A549 (cell line): Measurements from ENCODE around the gene IQCB1. TPM values are rescaled to one million over a fixed set of nuclear protein-coding genes. Genes with fewer than 3 reads are reported as not detected.

ENCODE experiments used
- ATAC-seq, 2 experiments: fragments of 200-7000 bp in 1 of 2; fragments of >200 bp in 1 of 2; cut with Nextera tagmentation in 1 of 2; cut with Tn5 transposase in 1 of 2; 3 replicates each; pipeline versions ENCODE4 v1.8.0 to v1.9.1; 2018 to 2020; ENCODE audit warnings: mild to moderate bottlenecking in 1 of 2, moderate library complexity in 1 of 2
- CTCF ChIA-PET: fragments of 300-600 bp; sonication (Branson Sonifier 250); formaldehyde crosslinking; extraction: SDS; loops from one replicate; lab custom pipeline; 2021; ENCODE audit warnings: antibody characterized with exemption, inconsistent platforms; lab: Yijun Ruan, JAX
- POLR2A ChIA-PET: fragments of 350-600 bp; formaldehyde crosslinking; extraction: SDS; loops from one replicate; lab custom pipeline; 2021; ENCODE audit warnings: antibody characterized with exemption, inconsistent platforms; lab: Yijun Ruan, JAX
- DNase-seq, 2 experiments: peaks; one replicate each; pipeline versions ENCODE4 v3.0.0 to v3.0.0-alpha.2; 2011 to 2016; ENCODE audit warnings: low read depth in 1 of 2, low spot score in 1 of 2
- FAIRE-seq: peaks from 2 replicates; lab custom pipeline; 2011; peaks lifted over from hg19 to GRCh38; lab: Jason Lieb, UNC
- H3K27ac ChIP-seq, 2 experiments: fragments of >200 bp; sonication (Bioruptor Twin); formaldehyde crosslinking; 3 replicates each; pipeline ENCODE4 v1.5.1; 2016 to 2017
- H3K4me1 ChIP-seq: fragments of >200 bp; sonication (Bioruptor Twin); formaldehyde crosslinking; 3 replicates; pipeline ENCODE4 v1.6.1; 2016
- H3K4me2 ChIP-seq: fragments of >200 bp; sonication (Bioruptor Twin); formaldehyde crosslinking; 3 replicates; pipeline ENCODE4 v1.6.1; 2016
- H3K4me3 ChIP-seq: fragments of >200 bp; sonication (Bioruptor Twin); formaldehyde crosslinking; 3 replicates; pipeline ENCODE4 v1.5.1; 2016
- H3K9me3 ChIP-seq: fragments of >200 bp; sonication (Bioruptor Twin); formaldehyde crosslinking; 3 replicates; pipeline ENCODE4 v1.6.1; 2016
- CBX8 ChIP-seq: fragments of 200-600 bp; sonication (generic); IDR thresholded peaks from 2 replicates; pipeline ENCODE4 v1.6.1; 2016
- CHD2 ChIP-seq: fragments of 150-350 bp; IDR thresholded peaks from 2 replicates; pipeline ENCODE4 v1.6.1; 2014; ENCODE audit warnings: low read length; ENCODE audit not compliant: partially characterized antibody
- EHF ChIP-seq: fragments of 250-450 bp; sonication (Bioruptor Pico); IDR thresholded peaks from 2 replicates; pipeline ENCODE4 v1.5.0; 2020; ENCODE audit warnings: mild to moderate bottlenecking
- EHMT2 ChIP-seq: fragments of 200-600 bp; sonication (generic); IDR thresholded peaks from 2 replicates; pipeline ENCODE4 v1.6.1; 2016; ENCODE audit warnings: antibody characterized with exemption, low read depth, mild to moderate bottlenecking, moderate library complexity
- EP300 ChIP-seq, 2 experiments: fragments of >200 bp; sonication (Bioruptor Twin); formaldehyde crosslinking; IDR thresholded peaks; 2 replicates in 1 of 2; 3 replicates in 1 of 2; pipeline ENCODE4 v1.6.1; 2016 to 2017
- ESRRA ChIP-seq: fragments of 150-350 bp; IDR thresholded peaks from 2 replicates; pipeline ENCODE4 v1.6.1; 2014; ENCODE audit warnings: mild to moderate bottlenecking, low read length, borderline replicate concordance
- FOSB ChIP-seq: fragments of 250-450 bp; sonication (Bioruptor Pico); IDR thresholded peaks from 2 replicates; pipeline ENCODE4 v1.5.0; 2020; ENCODE audit warnings: mild to moderate bottlenecking, moderate library complexity
- GATA3 ChIP-seq: IDR thresholded peaks from 2 replicates; pipeline ENCODE4 v1.6.1; 2012; ENCODE audit warnings: borderline replicate concordance
- HEYL ChIP-seq: fragments of 250-450 bp; sonication (Bioruptor Pico); IDR thresholded peaks from 2 replicates; pipeline ENCODE4 v1.8.0; 2021; ENCODE audit warnings: mild to moderate bottlenecking, moderate library complexity
- HOXA7 ChIP-seq: fragments of 250-450 bp; sonication (Bioruptor Pico); IDR thresholded peaks from 2 replicates; pipeline ENCODE4 v1.5.0; 2020; ENCODE audit warnings: mild to moderate bottlenecking, moderate library complexity
- JUN ChIP-seq, 2 experiments: fragments of >200 bp; sonication (Bioruptor Twin); formaldehyde crosslinking; IDR thresholded peaks; 2 replicates in 1 of 2; 3 replicates in 1 of 2; pipeline ENCODE4 v1.6.1; 2016 to 2017
- KDM5A ChIP-seq: fragments of 200-600 bp; sonication (generic); IDR thresholded peaks from 2 replicates; pipeline ENCODE4 v1.6.1; 2016; ENCODE audit warnings: antibody characterized with exemption, mild to moderate bottlenecking
- MYC ChIP-seq: IDR thresholded peaks from 2 replicates; pipeline ENCODE4 v1.6.1; 2012; ENCODE audit warnings: mild to moderate bottlenecking, inconsistent platforms, low read length, improper control_type of control experiment, borderline replicate concordance
- NFE2L2 ChIP-seq: fragments of 150-350 bp; conservative IDR thresholded peaks from 2 replicates; pipeline ENCODE4 v1.6.1; 2014; ENCODE audit warnings: low read length
- NR3C1 ChIP-seq: fragments of >200 bp; sonication (Bioruptor Twin); formaldehyde crosslinking; IDR thresholded peaks from 3 replicates; pipeline ENCODE4 v1.6.1; 2017
- POLR2AphosphoS2 ChIP-seq: conservative IDR thresholded peaks from 2 replicates; pipeline ENCODE4 v1.6.1; 2012; ENCODE audit warnings: low read length, improper control_type of control experiment, inconsistent platforms
- RARB ChIP-seq: fragments of 250-450 bp; sonication (Bioruptor Pico); IDR thresholded peaks from 2 replicates; pipeline ENCODE4 v1.8.0; 2021; ENCODE audit warnings: mild to moderate bottlenecking, moderate library complexity
- RFX5 ChIP-seq: fragments of 450-650 bp; IDR thresholded peaks from 2 replicates; pipeline ENCODE4 v1.7.1; 2014; ENCODE audit warnings: antibody characterized with exemption, mild to moderate bottlenecking, moderate library complexity
- RNF2 ChIP-seq: fragments of 200-600 bp; sonication (generic); IDR thresholded peaks from 2 replicates; pipeline ENCODE4 v1.6.1; 2016; ENCODE audit warnings: low read depth, mild to moderate bottlenecking, antibody characterized with exemption, moderate library complexity, borderline replicate concordance
- SREBF2 ChIP-seq: fragments of 450-650 bp; IDR thresholded peaks from 2 replicates; pipeline ENCODE4 v1.6.1; 2014; ENCODE audit warnings: mild to moderate bottlenecking, moderate library complexity
- TP53 ChIP-seq: fragments of 250-450 bp; sonication (Bioruptor Pico); IDR thresholded peaks from 2 replicates; pipeline ENCODE4 v1.5.0; 2021; ENCODE audit warnings: mild to moderate bottlenecking, moderate library complexity
- ZFP36 ChIP-seq: fragments of 450-650 bp; IDR thresholded peaks from 2 replicates; pipeline ENCODE4 v1.6.1; 2014; ENCODE audit warnings: borderline replicate concordance; ENCODE audit not compliant: partially characterized antibody
- WGBS: methylation state at CpG from one replicate; pipeline ENCODE4 v1.1.6; 2017; ENCODE audit errors: missing lambda C conversion rate; 5-methylcytosine and 5-hydroxymethylcytosine counted together
- polyA plus RNA-seq, 4 experiments: library from polyadenylated mRNA; depleted of rRNA in 3 of 4; stranded (reverse); fragments of >200 nt; fragmentation: RNase III in 1 of 4; extraction: RNeasy Plus Mini Kit Qiagen cat#74134 plus additional on column Dnase treatment in 1 of 4; gene quantifications; 2 replicates in 3 of 4; 3 replicates in 1 of 4; pipeline ENCODE4 v1.2.3, GENCODE V29; 2011 to 2017
- TF ChIP-seq, protein P1 (sequence below): fragments of 450-650 bp; IDR thresholded peaks from 2 replicates; pipeline ENCODE4 v1.6.1; 2014; ENCODE audit warnings: antibody characterized with exemption
- TF ChIP-seq, protein P2 (sequence below): fragments of 250-450 bp; sonication (Bioruptor Pico); IDR thresholded peaks from 2 replicates; pipeline ENCODE4 v1.5.0; 2020; ENCODE audit warnings: low read depth, mild to moderate bottlenecking, moderate library complexity
- TF ChIP-seq, protein P3 (sequence below): IDR thresholded peaks from 2 replicates; pipeline ENCODE4 v1.6.1; 2012
- TF ChIP-seq, protein P4 (sequence below): fragments of >200 bp; sonication (Bioruptor Twin); formaldehyde crosslinking; IDR thresholded peaks from 3 replicates; pipeline ENCODE4 v1.6.1; 2016

Gene IQCB1
- polyA plus RNA-seq, 2 of the 4 experiments (the other 2 are of a cell fraction): 22.1 to 34.3 TPM

DNA sequence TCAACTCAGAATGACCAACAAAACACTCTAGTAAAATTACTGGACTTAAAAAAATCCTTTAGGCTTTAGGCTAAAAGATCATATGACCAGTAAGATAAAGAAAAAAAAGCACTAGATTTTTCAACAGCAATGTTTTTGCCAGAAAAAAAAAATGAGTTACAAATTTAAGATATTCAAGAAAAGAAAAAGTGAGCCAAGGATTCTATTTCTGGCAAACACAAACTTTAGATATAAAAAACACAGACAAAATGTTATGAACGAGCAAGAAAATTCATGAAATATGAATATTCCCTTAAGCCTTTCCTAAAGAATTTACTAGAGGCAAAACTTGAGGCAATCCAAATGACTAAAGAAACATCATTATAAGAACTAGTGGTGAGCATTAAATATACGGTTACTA, 94.0 kb downstream of the IQCB1 start:
- Histone ChIP-seq H3K4me1 (no peaks in the 10 kb centered on the region), H3K4me2 (no peak overlapping the region), H3K27ac (no peak overlapping the region), H3K4me3 (no peak overlapping the region), H3K9me3 (no peaks in the 10 kb centered on the region)
- CTCF ChIA-PET: no interaction called here
- FAIRE-seq (no peak), ATAC-seq (no peak), DNase-seq (no peak)
- TF ChIP-seq HOXA7 (CRISPR knock-in tag): no peak
- no peak for TF ChIP-seq RFX5
- no peak for TF ChIP-seq SREBF2
- TF ChIP-seq, protein P1, sequence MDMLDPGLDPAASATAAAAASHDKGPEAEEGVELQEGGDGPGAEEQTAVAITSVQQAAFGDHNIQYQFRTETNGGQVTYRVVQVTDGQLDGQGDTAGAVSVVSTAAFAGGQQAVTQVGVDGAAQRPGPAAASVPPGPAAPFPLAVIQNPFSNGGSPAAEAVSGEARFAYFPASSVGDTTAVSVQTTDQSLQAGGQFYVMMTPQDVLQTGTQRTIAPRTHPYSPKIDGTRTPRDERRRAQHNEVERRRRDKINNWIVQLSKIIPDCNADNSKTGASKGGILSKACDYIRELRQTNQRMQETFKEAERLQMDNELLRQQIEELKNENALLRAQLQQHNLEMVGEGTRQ: no peak
- no peak for TF ChIP-seq RARB (CRISPR knock-in tag)
- TF ChIP-seq HEYL (CRISPR knock-in tag): no peak
- TF ChIP-seq FOSB (CRISPR knock-in tag): no peak
- no peak for TF ChIP-seq ESRRA
- TF ChIP-seq CBX8: no peak
- TF ChIP-seq POLR2AphosphoS2: no peak
- TF ChIP-seq TP53 (CRISPR knock-in tag): no peak
- TF ChIP-seq NFE2L2: no peak
- TF ChIP-seq KDM5A: no peak
- TF ChIP-seq, protein P2, sequence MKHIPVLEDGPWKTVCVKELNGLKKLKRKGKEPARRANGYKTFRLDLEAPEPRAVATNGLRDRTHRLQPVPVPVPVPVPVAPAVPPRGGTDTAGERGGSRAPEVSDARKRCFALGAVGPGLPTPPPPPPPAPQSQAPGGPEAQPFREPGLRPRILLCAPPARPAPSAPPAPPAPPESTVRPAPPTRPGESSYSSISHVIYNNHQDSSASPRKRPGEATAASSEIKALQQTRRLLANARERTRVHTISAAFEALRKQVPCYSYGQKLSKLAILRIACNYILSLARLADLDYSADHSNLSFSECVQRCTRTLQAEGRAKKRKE: no peak
- TF ChIP-seq EHF: no peak
- 88% methylated on average over 2 of the region's 2 CpGs for WGBS
- POLR2A ChIA-PET: no interaction called here

DNA sequence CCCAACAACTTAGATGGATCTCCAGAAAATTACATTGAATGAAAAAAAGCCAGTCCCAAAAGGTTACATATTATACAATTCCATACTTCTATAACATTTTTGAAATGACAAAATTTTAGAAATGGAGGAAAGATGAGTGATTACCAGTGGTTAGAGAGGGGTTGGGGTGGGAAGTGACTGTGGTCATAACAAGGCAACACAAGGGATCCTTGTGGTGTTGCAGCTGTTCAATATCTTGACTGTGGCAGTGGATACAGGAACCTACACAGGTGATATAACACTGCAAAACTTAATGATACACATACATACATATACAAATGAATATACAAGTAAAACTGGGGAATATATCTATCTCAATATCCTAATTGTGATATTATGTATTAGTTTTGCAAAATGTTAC, 95.0 kb downstream of the IQCB1 start:
- H3K27ac ChIP-seq: no peak overlapping the region
- no peak overlapping the region for H3K4me3 ChIP-seq
- POLR2A ChIA-PET: no interaction called here
- CTCF ChIA-PET: no interaction called here
- H3K4me2 ChIP-seq: no peak overlapping the region
- H3K9me3 ChIP-seq: no peaks in the 10 kb centered on the region
- FAIRE-seq (no peak), ATAC-seq (no peak), DNase-seq (no peak)
- TF ChIP-seq GATA3 (no peak), POLR2AphosphoS2 (no peak), ZFP36 (no peak), NR3C1 (no peak), EP300 (IDR thresholded peaks at IDR 0.05) (no peak), EHMT2 (no peak), RNF2 (no peak), JUN (IDR thresholded peaks at IDR 0.05) (no peak), MYC (no peak), CHD2 (no peak), FOSB (CRISPR knock-in tag) (no peak)
- TF ChIP-seq, protein P1: no peak
- TF ChIP-seq, protein P3, sequence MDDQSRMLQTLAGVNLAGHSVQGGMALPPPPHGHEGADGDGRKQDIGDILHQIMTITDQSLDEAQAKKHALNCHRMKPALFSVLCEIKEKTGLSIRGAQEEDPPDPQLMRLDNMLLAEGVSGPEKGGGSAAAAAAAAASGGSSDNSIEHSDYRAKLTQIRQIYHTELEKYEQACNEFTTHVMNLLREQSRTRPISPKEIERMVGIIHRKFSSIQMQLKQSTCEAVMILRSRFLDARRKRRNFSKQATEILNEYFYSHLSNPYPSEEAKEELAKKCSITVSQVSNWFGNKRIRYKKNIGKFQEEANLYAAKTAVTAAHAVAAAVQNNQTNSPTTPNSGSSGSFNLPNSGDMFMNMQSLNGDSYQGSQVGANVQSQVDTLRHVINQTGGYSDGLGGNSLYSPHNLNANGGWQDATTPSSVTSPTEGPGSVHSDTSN: no peak
- TF ChIP-seq, protein P4, sequence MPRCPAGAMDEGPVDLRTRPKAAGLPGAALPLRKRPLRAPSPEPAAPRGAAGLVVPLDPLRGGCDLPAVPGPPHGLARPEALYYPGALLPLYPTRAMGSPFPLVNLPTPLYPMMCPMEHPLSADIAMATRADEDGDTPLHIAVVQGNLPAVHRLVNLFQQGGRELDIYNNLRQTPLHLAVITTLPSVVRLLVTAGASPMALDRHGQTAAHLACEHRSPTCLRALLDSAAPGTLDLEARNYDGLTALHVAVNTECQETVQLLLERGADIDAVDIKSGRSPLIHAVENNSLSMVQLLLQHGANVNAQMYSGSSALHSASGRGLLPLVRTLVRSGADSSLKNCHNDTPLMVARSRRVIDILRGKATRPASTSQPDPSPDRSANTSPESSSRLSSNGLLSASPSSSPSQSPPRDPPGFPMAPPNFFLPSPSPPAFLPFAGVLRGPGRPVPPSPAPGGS: no peak
- no peaks in the 10 kb centered on the region for H3K4me1 ChIP-seq
